SK-N-SH treated with all-trans-retinoic acid at 6 μM for 48 hours (cell line): ENCODE results near the gene EPHB3.
"Not testable (repeated sequence)": the region's sequence is repeated elsewhere in the genome, so short reads cannot be mapped to it uniquely, and the experiment has no call there.

Experiments
- ATAC-seq: fragments of 200-7000 bp; cut with Tn5 transposase; 3 replicates; pipeline ENCODE4 v1.9.1; 2020; ENCODE audit warnings: mild to moderate bottlenecking, moderate library complexity
- BACH2 ChIP-seq: fragments of 250-450 bp; sonication (Bioruptor Pico); IDR thresholded peaks from 2 replicates; pipeline ENCODE4 v1.9.0; 2021; ENCODE audit warnings: mild to moderate bottlenecking, borderline replicate concordance
- CSDC2 ChIP-seq: fragments of 250-450 bp; sonication (Bioruptor Pico); IDR thresholded peaks from 2 replicates; pipeline ENCODE4 v1.5.0; 2020; ENCODE audit warnings: mild to moderate bottlenecking, moderate library complexity
- ESRRG ChIP-seq: fragments of 250-450 bp; sonication (Bioruptor Pico); IDR thresholded peaks from 2 replicates; pipeline ENCODE4 v1.6.1; 2021; ENCODE audit warnings: mild to moderate bottlenecking
- GLIS3 ChIP-seq: fragments of 250-450 bp; sonication (Bioruptor Pico); IDR thresholded peaks from 2 replicates; pipeline ENCODE4 v1.5.0; 2020; ENCODE audit warnings: mild to moderate bottlenecking, moderate library complexity
- ISL1 ChIP-seq: fragments of 250-450 bp; sonication (Bioruptor Pico); IDR thresholded peaks from 2 replicates; pipeline ENCODE4 v2.1.2; 2022; ENCODE audit warnings: mild to moderate bottlenecking, moderate library complexity
- OSR1 ChIP-seq: fragments of 250-450 bp; sonication (Bioruptor Pico); IDR thresholded peaks from 2 replicates; pipeline ENCODE4 v1.8.0; 2022; ENCODE audit warnings: moderate library complexity, mild to moderate bottlenecking, inconsistent platforms
- PPARA ChIP-seq: fragments of 250-450 bp; sonication (Bioruptor Pico); IDR thresholded peaks from 2 replicates; pipeline ENCODE4 v1.5.0; 2020; ENCODE audit warnings: mild to moderate bottlenecking, borderline replicate concordance
- RARB ChIP-seq: fragments of 250-450 bp; sonication (Bioruptor Pico); IDR thresholded peaks from 2 replicates; pipeline ENCODE4 v1.8.0; 2021; ENCODE audit warnings: mild to moderate bottlenecking, moderate library complexity
- SNAI2 ChIP-seq: fragments of 250-450 bp; sonication (Bioruptor Pico); IDR thresholded peaks from 2 replicates; pipeline ENCODE4 v1.5.0; 2020; ENCODE audit warnings: mild to moderate bottlenecking, moderate library complexity
- TCF4 ChIP-seq: fragments of 250-450 bp; sonication (Bioruptor Pico); IDR thresholded peaks from 2 replicates; pipeline ENCODE4 v1.8.0; 2021; ENCODE audit warnings: mild to moderate bottlenecking, moderate library complexity, borderline replicate concordance
- TOX ChIP-seq: fragments of 250-450 bp; sonication (Bioruptor Pico); IDR thresholded peaks from 2 replicates; pipeline ENCODE4 v1.8.0; 2021; ENCODE audit warnings: mild to moderate bottlenecking, moderate library complexity, borderline replicate concordance
- ZC3H10 ChIP-seq: fragments of 250-450 bp; sonication (Bioruptor Pico); IDR thresholded peaks from 2 replicates; pipeline ENCODE4 v1.5.1; 2021; ENCODE audit warnings: mild to moderate bottlenecking, moderate library complexity
- ZFP3 ChIP-seq: fragments of 250-450 bp; sonication (Bioruptor Pico); IDR thresholded peaks from 2 replicates; pipeline ENCODE4 v1.5.0; 2020; ENCODE audit warnings: mild to moderate bottlenecking, moderate library complexity
- ZNF565 ChIP-seq: fragments of 450-650 bp; formaldehyde crosslinking; conservative IDR thresholded peaks from 2 replicates; pipeline ENCODE4 v1.5.0; 2020; ENCODE audit warnings: low read depth, mild to moderate bottlenecking, moderate library complexity
- ZNF70 ChIP-seq: fragments of 450-650 bp; formaldehyde crosslinking; IDR thresholded peaks from 2 replicates; pipeline ENCODE4 v1.5.0; 2020; ENCODE audit warnings: mild to moderate bottlenecking, moderate library complexity
- ZNF8 ChIP-seq: fragments of 450-650 bp; formaldehyde crosslinking; IDR thresholded peaks from 2 replicates; pipeline ENCODE4 v1.5.0; 2020; ENCODE audit warnings: mild to moderate bottlenecking, moderate library complexity
- TF ChIP-seq, protein P1 (sequence below): fragments of 250-450 bp; sonication (Bioruptor Pico); IDR thresholded peaks from 2 replicates; pipeline ENCODE4 v1.5.1; 2020; ENCODE audit warnings: low read depth, mild to moderate bottlenecking, moderate library complexity
- TF ChIP-seq, protein P2 (sequence below): fragments of 250-450 bp; sonication (Bioruptor Pico); IDR thresholded peaks from 2 replicates; pipeline ENCODE4 v1.5.1; 2021; ENCODE audit warnings: mild to moderate bottlenecking, moderate library complexity
- TF ChIP-seq, protein P3 (sequence below): fragments of 250-450 bp; sonication (Bioruptor Pico); IDR thresholded peaks from 2 replicates; pipeline ENCODE4 v1.8.0; 2021; ENCODE audit warnings: low read depth, mild to moderate bottlenecking, moderate library complexity, borderline replicate concordance
- TF ChIP-seq, protein P4 (sequence below): fragments of 250-450 bp; sonication (Bioruptor Pico); IDR thresholded peaks from 2 replicates; pipeline ENCODE4 v1.5.0; 2020; ENCODE audit warnings: mild to moderate bottlenecking, moderate library complexity
- TF ChIP-seq, protein P5 (sequence below): fragments of 250-450 bp; sonication (Bioruptor Pico); IDR thresholded peaks from 2 replicates; pipeline ENCODE4 v1.8.0; 2020; ENCODE audit warnings: mild to moderate bottlenecking, moderate library complexity, borderline replicate concordance

Gene EPHB3

DNA sequence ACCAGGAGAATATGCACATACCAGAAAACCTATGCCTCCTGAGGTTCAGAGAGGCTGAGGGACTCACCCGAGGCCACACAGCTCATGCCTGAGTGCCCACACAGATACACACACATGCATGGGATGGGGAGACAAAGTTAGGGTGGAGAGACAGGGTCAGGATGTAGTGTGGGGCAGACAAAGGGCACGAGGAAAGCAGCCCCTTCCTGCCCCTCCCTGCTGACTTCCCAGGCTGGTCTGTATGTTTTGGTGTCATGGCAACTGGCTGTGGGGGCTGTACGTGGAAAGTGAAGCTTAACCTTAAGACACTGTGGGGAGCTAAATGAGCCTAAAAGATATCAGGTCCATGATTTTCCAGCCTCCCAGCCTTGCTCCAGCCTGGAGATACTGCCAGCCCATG, 57.8 kb downstream of the EPHB3 start:
- TF ChIP-seq TCF4 (CRISPR knock-in tag) = no peak
- TF ChIP-seq ISL1 = no peak
- no peak for TF ChIP-seq CSDC2 (CRISPR knock-in tag)
- no peak for TF ChIP-seq ZNF70 (CRISPR knock-in tag)
- TF ChIP-seq, all 23 proteins: peak for 0
- no peak for ATAC-seq

DNA sequence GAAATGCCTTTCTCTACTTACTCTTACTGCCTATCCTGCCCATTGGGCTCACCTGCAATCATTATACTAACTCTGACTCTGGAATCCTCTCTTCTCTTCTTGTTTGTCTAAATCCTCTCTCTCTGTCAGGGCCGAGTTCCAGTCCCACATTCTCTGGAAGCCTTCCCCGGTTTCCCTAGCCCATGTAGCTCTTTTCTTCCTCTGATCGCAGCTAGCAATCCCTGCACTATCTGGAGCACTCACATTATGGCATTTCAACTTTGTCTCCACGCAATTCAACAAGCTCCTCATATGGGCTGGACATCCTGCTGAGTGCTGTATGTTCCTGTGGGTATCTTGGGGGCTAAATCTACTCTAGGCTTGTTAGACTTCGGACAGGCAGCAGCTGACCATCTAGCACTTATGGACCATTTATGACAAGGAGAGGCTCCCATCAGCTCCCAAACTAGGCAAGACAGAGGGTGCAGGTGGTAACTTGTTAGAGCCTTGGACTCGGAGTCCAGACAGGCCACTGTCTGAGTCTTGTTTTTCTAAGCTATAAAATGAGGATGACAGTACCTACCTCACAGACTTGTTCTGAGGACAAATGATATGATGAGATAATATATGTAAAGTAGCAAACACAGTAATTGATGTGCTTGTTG, 58.3 kb downstream of the EPHB3 start:
- no peak for ATAC-seq
- TF ChIP-seq SNAI2 (CRISPR knock-in tag) = no peak
- no peak for TF ChIP-seq PPARA
- no peak for TF ChIP-seq ZFP3 (CRISPR knock-in tag)
- TF ChIP-seq, protein P1, sequence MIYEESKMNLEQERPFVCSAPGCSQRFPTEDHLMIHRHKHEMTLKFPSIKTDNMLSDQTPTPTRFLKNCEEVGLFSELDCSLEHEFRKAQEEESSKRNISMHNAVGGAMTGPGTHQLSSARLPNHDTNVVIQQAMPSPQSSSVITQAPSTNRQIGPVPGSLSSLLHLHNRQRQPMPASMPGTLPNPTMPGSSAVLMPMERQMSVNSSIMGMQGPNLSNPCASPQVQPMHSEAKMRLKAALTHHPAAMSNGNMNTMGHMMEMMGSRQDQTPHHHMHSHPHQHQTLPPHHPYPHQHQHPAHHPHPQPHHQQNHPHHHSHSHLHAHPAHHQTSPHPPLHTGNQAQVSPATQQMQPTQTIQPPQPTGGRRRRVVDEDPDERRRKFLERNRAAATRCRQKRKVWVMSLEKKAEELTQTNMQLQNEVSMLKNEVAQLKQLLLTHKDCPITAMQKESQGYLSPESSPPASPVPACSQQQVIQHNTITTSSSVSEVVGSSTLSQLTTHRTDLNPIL = no peak
- no peak for TF ChIP-seq RARB (CRISPR knock-in tag)
- TF ChIP-seq, protein P2, sequence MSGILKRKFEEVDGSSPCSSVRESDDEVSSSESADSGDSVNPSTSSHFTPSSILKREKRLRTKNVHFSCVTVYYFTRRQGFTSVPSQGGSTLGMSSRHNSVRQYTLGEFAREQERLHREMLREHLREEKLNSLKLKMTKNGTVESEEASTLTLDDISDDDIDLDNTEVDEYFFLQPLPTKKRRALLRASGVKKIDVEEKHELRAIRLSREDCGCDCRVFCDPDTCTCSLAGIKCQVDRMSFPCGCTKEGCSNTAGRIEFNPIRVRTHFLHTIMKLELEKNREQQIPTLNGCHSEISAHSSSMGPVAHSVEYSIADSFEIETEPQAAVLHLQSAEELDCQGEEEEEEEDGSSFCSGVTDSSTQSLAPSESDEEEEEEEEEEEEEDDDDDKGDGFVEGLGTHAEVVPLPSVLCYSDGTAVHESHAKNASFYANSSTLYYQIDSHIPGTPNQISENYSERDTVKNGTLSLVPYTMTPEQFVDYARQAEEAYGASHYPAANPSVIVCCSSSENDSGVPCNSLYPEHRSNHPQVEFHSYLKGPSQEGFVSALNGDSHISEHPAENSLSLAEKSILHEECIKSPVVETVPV (CRISPR knock-in tag) = no peak
- no peak for TF ChIP-seq TOX (CRISPR knock-in tag)
- TF ChIP-seq OSR1 (CRISPR knock-in tag) = no peak
- TF ChIP-seq CSDC2 (CRISPR knock-in tag) = no peak
- TF ChIP-seq, protein P3, sequence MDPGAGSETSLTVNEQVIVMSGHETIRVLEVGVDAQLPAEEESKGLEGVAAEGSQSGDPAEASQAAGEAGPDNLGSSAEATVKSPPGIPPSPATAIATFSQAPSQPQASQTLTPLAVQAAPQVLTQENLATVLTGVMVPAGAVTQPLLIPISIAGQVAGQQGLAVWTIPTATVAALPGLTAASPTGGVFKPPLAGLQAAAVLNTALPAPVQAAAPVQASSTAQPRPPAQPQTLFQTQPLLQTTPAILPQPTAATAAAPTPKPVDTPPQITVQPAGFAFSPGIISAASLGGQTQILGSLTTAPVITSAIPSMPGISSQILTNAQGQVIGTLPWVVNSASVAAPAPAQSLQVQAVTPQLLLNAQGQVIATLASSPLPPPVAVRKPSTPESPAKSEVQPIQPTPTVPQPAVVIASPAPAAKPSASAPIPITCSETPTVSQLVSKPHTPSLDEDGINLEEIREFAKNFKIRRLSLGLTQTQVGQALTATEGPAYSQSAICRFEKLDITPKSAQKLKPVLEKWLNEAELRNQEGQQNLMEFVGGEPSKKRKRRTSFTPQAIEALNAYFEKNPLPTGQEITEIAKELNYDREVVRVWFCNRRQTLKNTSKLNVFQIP (CRISPR knock-in tag) = no peak
- TF ChIP-seq BACH2 = no peak
- no peak for TF ChIP-seq ZC3H10 (CRISPR knock-in tag)
- no peak for TF ChIP-seq ISL1
- no peak for TF ChIP-seq TCF4 (CRISPR knock-in tag)
- no peak for TF ChIP-seq ZNF70 (CRISPR knock-in tag)
- no peak for TF ChIP-seq ZNF8 (CRISPR knock-in tag)
- no peak for TF ChIP-seq ESRRG (CRISPR knock-in tag)
- TF ChIP-seq, protein P4, sequence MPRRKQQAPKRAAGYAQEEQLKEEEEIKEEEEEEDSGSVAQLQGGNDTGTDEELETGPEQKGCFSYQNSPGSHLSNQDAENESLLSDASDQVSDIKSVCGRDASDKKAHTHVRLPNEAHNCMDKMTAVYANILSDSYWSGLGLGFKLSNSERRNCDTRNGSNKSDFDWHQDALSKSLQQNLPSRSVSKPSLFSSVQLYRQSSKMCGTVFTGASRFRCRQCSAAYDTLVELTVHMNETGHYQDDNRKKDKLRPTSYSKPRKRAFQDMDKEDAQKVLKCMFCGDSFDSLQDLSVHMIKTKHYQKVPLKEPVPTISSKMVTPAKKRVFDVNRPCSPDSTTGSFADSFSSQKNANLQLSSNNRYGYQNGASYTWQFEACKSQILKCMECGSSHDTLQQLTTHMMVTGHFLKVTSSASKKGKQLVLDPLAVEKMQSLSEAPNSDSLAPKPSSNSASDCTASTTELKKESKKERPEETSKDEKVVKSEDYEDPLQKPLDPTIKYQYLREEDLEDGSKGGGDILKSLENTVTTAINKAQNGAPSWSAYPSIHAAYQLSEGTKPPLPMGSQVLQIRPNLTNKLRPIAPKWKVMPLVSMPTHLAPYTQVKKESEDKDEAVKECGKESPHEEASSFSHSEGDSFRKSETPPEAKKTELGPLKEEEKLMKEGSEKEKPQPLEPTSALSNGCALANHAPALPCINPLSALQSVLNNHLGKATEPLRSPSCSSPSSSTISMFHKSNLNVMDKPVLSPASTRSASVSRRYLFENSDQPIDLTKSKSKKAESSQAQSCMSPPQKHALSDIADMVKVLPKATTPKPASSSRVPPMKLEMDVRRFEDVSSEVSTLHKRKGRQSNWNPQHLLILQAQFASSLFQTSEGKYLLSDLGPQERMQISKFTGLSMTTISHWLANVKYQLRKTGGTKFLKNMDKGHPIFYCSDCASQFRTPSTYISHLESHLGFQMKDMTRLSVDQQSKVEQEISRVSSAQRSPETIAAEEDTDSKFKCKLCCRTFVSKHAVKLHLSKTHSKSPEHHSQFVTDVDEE (CRISPR knock-in tag) = no peak
- TF ChIP-seq, protein P5, sequence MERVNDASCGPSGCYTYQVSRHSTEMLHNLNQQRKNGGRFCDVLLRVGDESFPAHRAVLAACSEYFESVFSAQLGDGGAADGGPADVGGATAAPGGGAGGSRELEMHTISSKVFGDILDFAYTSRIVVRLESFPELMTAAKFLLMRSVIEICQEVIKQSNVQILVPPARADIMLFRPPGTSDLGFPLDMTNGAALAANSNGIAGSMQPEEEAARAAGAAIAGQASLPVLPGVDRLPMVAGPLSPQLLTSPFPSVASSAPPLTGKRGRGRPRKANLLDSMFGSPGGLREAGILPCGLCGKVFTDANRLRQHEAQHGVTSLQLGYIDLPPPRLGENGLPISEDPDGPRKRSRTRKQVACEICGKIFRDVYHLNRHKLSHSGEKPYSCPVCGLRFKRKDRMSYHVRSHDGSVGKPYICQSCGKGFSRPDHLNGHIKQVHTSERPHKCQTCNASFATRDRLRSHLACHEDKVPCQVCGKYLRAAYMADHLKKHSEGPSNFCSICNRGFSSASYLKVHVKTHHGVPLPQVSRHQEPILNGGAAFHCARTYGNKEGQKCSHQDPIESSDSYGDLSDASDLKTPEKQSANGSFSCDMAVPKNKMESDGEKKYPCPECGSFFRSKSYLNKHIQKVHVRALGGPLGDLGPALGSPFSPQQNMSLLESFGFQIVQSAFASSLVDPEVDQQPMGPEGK = no peak
- no peak for TF ChIP-seq ZNF565 (CRISPR knock-in tag)

DNA sequence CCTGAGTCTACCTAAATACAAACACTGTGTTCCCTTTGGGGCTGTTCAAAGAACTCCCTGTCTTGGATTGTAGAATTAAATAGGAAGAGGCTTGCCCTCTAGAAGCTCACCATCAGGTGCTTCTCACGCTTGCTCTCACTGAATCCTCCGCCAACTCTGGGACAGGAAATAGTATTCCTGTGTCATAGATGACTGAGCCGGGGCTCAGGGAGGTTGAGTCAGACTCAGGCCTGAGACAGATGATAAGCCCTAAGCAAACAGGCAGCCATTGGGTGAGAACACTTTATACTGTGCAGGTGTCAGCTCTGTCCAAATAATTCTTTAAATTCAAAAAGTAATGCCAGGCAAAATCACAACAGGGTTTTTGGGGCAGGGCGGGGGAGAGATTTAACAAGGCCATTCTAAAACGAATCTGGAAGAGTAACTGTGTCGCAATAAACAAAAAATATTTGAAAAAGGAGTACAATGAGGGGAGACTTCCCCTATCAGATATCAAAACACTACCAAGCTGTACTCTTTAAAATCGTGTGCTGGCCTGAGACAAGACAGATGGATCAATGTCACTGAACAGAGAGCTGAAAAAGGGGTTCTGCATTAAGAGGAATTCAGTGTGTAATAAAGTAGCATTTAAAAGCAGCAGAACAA, 59.0 kb downstream of the EPHB3 start:
- ATAC-seq = no peak
- no peak for TF ChIP-seq TCF4 (CRISPR knock-in tag)
- TF ChIP-seq GLIS3 (CRISPR knock-in tag) = no peak
- no peak for TF ChIP-seq ESRRG (CRISPR knock-in tag)
- no peak for TF ChIP-seq ZC3H10 (CRISPR knock-in tag)
- no peak for TF ChIP-seq ZFP3 (CRISPR knock-in tag)
- TF ChIP-seq, protein P5 = no peak

DNA sequence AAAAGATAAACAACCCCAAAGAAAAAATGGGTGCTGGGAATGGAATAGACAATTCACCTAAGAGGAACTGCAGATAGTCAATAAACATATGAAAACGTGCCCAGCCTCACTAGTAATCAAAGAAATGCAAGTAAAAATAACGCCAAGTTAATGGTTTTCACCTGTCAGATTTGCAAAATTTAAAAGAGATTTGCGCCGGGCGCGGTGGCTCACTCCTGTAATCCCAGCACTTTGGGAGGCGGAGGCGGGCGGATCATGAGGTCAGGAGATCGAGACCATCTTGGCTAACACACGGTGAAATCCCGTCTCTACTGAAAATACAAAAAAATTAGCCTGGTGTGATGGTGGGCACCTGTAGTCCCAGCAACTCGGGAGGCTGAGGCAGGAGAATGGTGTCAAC, 60.6 kb downstream of the EPHB3 start:
- not testable (repeated sequence) for ATAC-seq
